HG03460 (cell line): Measurements from ENCODE around the gene DENND6A.
"Not testable (repeated sequence)": the region's sequence is repeated elsewhere in the genome, so short reads cannot be mapped to it uniquely, and the experiment has no call there.

Experiments
- ATAC-seq: cut with Tn5 transposase; IDR thresholded peaks from one replicate; pipeline ENCODE4 v1.9.1; 2021; ENCODE audit not compliant: unreplicated experiment

DENND6A gene

GRCh38 chr3:57637391-57637790, 55.5 kb downstream of the DENND6A start:
- no peak for ATAC-seq

DNA sequence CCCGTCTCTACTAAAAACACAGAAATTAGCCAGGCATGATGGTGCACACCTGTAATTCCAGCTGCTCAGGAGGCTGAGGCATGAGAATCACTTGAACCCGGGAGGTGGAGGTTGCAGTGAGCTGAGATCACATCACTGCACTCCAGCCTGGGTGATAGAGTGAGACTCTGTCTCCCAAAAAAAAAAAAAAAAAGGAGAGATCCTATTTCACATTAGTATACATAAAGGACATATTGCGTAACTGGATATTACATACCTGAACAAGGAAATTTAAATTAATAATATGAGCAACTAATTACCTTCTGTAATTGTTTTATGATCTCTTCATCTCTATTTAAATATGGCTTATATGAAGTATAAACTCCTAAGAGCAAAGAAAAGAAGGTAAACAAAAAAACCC, 58.6 kb downstream of the DENND6A start:
- not testable (repeated sequence) for ATAC-seq

GRCh38 chr3:57627976-57628375, 64.9 kb downstream of the DENND6A start:
- no peak for ATAC-seq

DNA sequence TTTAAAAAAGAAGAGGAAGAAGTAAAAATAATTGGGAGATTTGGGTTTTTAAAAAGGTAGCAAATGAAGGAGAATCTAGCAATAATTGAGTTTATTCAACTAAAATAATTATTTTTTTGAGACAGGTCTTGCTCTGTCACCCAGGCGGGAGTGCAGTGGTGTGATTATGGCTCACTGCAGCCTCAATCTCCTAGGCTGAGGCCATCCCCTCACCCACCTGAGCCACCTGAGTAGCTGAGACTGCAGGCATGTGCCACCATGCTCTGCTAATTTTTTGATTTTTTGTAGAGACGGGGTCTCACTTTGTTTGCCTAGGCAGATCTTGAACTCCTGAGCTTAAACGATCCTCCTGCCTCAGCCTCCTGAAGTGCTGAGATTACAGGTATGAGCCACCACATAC, 68.1 kb downstream of the DENND6A start:
- no peak for ATAC-seq

GRCh38 chr3:57622362-57622761, 70.5 kb downstream of the DENND6A start:
- ATAC-seq, result no peak

DNA sequence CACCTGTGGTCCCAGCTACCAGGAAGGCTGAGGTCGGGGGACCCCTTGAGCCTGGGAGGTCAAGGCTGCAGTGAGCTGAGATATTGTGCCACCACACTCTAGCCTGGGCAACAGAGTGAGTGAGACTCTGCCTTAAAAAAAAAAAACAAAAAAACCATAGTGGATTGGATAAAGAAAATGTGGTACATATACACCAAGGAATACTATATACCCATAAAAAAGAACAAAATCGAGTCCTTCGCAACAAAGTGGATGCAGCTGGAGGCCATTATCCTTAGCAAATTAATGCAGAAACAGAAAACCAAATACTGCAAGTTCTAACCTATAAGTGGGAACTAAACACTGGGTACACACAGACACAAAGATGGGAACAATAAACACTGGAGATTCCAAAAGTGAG, 75.1 kb downstream of the DENND6A start:
- ATAC-seq, result no peak

DNA sequence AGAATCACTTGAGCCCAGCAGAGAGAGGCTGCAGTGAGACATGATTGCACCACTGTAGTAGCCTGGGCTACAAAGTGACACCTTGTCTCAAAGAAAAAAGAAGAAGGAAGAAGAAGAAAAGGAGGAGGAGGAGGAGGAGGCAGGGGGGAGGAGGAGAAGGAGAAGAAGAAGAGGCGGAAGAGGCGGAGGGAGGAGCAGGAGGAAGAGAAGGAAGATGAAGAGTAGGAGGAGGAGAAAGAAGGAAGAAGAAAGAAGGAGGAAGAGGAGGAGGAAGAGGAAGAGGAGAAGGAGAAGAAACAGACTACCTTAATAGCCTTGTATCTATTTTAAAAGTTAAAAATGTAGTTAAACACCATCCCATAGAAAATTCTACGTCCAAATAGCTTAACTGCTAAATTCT, 76.6 kb downstream of the DENND6A start:
- no peak for ATAC-seq

DNA sequence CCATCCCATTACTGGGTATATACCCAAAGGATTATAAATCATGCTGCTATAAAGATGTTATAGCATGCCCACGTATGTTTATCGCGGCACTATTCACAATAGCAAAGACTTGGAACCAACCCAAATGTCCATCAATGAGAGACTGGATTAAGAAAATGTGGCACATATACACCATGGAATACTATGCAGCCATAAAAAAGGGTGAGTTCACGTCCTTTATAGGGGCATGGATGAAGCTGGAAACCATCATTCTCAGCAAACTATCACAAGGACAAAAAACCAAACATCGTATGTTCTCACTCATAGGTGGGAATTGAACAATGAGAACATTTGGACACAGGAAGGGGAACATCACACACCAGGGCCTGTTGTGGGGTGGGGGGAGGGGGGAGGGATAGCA, 81.0 kb downstream of the DENND6A start:
- ATAC-seq, result not testable (repeated sequence)

- no peak for ATAC-seq
Observed at GRCh38 chr3:57605683-57606082, 87.2 kb downstream of the DENND6A start.

GRCh38 chr3:57604971-57605370, 87.9 kb downstream of the DENND6A start:
- ATAC-seq, result no peak

DNA sequence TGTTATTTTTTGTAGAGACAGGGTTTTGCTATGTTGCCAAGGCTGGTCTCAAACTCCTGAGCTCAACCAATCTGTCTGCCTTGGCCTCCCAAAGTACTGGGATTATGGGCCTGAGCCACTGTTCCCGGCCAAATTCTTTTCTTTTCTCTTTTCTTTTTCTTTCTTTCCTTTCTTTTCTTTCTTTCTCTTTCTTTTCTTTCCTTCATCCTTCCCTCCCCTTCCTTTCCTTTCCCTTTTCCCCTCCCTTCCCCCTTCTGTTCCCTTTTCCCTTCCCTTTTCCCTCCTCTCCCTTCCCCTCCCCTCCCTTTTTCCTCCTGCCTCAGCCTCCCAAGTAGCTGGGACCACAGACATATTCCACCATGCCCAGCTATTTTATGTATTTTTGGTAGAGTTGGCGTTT, 92.7 kb downstream of the DENND6A start:
- no peak for ATAC-seq

GRCh38 chr3:57598765-57599360, 94.0 kb downstream of the DENND6A start:
- ATAC-seq, result no peak

DNA sequence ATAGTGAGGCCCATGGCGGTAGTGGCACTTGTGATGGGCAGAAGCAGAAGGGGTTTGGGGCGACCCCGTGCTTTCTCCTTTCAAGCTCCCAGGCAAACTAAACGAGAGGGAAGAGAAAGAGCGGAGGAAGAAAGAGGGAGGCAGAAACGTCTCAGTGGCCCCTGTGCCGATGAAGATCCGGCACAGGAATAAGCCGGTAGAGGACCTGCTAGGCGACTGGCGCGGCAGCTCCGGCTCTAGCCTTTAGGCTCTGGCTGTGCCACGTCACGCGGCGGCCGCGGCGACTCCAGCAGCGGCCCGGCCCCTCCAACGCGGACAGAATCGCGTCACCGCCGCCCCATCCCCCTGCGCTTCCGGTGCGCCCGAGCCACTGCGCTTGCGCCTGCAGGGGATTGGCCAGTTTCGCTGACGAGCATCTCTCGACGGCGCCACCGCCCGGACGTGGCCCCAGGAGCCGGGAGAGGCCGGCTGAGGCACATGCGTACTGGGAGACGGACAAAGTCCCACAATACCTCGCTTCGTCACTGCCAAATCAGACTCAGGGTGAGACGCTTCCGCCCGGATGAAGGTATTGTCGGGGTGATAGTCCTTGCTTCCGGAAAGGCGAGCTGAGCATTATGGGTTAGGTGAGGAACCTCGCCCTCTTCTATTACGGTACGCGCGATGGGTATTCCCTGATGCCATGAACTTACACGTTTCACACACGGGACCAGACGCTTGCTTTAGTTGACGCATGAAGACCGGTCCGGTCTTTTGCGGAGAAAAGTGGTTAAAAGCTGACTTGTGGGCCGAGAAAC, 95.6 kb downstream of the DENND6A start, which contains the start of gene ARF4:
Gene ARF4 (minus strand): TSS at position 218 of the 797 bp plus-strand sequence. CDS start 204 bp downstream, at position 14.
- ATAC-seq, result peak; percentile 92

DNA sequence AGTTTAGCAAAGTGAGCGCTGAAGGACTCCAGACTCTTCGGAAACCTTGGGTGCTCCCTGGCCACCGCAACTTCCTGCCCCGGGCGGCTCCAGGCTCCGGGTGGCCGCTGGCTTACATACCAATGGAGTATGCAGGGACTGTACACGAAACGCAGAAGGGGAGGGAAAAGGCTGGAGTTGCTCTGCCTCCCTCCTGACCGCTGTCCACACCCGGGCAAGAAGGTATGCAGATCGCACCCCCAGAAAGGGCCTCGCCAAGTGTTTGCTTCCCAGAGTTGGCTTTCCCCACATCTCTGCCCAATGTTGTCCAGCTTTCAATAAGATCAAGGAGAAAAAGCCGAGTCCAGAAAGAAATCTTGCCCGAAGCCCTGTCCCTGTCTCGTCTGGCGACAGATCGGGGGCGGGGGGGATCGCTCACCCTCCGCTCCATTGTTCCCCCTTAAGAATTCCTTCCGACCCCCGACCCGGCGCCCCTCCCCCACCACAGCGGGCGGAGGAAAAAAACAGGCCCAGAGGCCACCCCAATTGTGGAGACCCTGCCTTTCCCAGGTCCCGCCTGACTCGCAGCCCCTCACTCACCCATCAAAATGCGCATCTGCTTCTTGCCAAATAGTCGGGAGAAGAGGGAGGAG, 96.3 kb downstream of the DENND6A start:
- ATAC-seq, result no peak

GRCh38 chr3:57594576-57594975, 98.3 kb downstream of the DENND6A start:
- no peak for ATAC-seq

- ATAC-seq, result no peak
Observed at GRCh38 chr3:57594144-57594543, 98.7 kb downstream of the DENND6A start.

DNA sequence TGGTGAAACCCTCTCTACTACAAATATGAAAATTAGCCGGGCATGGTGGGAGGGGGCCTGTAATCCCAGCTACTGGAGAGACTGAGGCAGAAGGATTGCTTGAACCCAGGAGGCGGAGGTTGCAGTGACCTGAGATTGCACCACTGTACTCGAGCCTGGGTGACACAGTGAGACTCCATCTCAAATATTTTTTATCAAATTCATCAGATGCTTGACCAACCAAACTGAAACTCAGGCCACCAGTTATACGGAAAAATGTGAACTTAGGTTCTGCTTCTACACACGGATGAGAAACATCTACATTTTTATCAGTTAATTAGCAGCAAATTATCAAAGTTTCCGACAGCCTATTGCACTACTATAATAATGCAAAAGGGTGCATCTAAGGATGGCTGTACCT, 100.6 kb downstream of the DENND6A start:
- ATAC-seq, result no peak

- no peak for ATAC-seq
Observed at GRCh38 chr3:57587905-57588304, 105.0 kb downstream of the DENND6A start.

DNA sequence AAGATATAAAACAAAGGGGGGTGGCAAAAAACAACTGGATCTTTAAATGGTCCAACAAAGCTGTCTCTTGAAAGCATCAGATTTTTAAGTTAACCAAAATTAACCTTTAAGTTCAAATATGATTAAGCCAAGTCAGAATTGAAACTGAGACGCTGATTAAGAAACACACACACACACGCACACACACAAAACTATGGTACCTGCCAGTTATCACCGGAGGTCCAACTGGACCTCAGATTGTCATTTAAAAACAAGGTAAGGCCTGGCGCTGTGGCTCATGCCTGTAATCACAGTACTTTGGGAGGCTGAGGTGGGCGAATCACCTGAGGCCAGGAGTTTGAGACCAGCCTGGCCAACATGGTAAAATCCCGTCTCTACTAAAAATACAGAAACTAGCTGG, 106.1 kb downstream of the DENND6A start:
- no peak for ATAC-seq

DNA sequence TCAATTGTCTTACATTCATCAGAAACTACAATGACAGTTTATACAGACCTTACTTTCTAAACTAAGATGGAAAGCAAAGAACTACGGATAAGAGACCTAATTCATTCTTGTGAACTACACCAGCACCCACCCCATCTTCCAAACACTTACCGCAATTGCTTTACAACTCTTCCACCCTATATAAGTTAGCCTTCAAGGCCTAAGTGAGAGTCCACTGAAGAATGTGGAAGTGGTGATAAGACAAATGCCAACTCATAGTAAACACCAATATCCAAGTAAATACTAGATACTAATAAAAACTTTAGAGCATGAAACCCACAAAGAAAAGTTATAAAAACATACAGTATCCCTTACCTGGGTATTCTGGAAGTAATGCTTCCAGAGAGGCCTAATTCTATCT, 109.3 kb downstream of the DENND6A start:
- no peak for ATAC-seq

DNA sequence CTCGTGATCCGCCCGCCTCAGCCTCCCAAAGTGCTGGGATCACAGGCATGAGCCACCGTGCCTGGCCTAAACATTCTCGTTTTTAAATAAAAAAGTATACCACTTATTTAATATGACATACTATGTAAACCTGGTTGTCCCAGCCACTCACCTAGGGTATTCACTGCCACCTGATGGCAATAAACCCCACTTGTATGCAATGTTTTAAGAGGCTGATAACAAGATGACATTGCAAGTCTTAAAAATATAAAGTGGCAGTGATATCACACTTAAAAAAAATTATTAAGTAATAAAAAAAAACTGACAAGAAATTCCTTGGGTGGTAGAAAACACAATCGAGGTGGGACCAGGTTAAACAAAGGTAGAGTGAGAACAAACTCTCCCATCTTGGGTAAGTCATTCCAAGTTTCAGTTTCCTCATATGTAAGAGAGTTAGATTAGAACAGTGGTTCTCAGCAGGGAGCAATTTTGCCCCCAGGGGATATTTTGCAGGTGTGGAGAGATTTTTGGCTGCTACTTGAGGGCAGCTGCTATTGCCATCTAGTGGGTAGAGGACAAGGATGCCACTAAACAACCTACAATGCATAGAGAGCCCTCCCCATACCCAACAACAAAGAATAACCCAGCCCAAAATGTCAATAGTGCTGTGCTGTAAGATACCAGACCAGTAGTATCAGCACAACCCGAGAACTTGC, 110.3 kb downstream of the DENND6A start:
- ATAC-seq, result no peak

- no peak for ATAC-seq
Observed at GRCh38 chr3:57577801-57578200, 115.1 kb downstream of the DENND6A start.
